Activated CD4-positive, alpha-beta T cell treated with anti-CD3 and anti-CD28 coated beads, Interleukin-2, amount 10 ng/mL, durations not matched to agents 7 days and 5 days (primary cell): ENCODE measurements around the gene SLFNL1. TPM values are rescaled to one million over a fixed set of nuclear protein-coding genes. Genes with fewer than 3 reads are reported as not detected.

ENCODE experiments used
- CTCF ChIA-PET: fragments of 350-600 bp; sonication (Branson Sonifier 250); formaldehyde crosslinking; loops from one replicate; lab custom pipeline; 2021; ENCODE audit warnings: antibody characterized with exemption; lab: Charles Lee
- POLR2A ChIA-PET: fragments of 350-600 bp; sonication (Branson Sonifier 250); formaldehyde crosslinking; loops from one replicate; lab custom pipeline; 2021; ENCODE audit warnings: antibody characterized with exemption; lab: Charles Lee
- DNase-seq: peaks from one replicate; pipeline ENCODE4 v3.0.0-alpha.2; 2020
- H3K27ac Mint-ChIP-seq: one replicate; pipeline ENCODE4 v1.8.0; 2021; ENCODE audit warnings: mild to moderate bottlenecking, moderate library complexity, mixed read lengths
- H3K27me3 Mint-ChIP-seq: one replicate; pipeline ENCODE4 v1.8.0; 2021; ENCODE audit warnings: mixed read lengths
- H3K36me3 Mint-ChIP-seq: one replicate; pipeline ENCODE4 v1.8.0; 2021; ENCODE audit warnings: low read depth, mixed read lengths
- H3K4me1 Mint-ChIP-seq: one replicate; pipeline ENCODE4 v1.8.0; 2021; ENCODE audit warnings: mixed read lengths
- H3K4me3 Mint-ChIP-seq: one replicate; pipeline ENCODE4 v1.8.0; 2021; ENCODE audit warnings: mild to moderate bottlenecking, moderate library complexity, mixed read lengths
- H3K9me3 Mint-ChIP-seq: one replicate; pipeline ENCODE4 v1.8.0; 2021; ENCODE audit warnings: mixed read lengths
- total RNA-seq, 2 experiments: library from RNA; stranded (reverse); gene quantifications; one replicate each; pipeline ENCODE4 v1.2.3, GENCODE V29; 2021

The SLFNL1 gene
- total RNA-seq, 2 experiments from 2014 or later = 0.25 to 0.56 TPM

DNA sequence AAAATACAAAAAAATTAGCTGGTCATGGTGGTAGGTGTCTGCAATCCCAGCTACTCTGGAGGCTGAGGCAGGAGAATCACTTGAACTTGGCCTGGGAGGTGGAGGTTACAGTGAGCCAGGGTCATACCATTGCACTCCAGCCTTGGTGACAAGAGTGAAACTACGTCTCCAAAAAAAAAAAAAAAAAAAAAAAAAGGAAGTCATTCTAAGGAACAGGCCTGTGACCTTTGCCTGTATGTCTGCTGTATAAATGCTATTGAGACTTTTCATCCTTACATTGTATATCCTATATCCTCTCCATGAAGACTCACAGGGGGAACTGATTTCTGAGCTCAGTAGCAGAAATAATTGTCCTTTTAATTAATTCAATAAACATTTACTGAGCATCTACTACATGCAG lies 49.6 kb downstream of the SLFNL1 start:
- peaks cover 6% of the 10 kb centered on the region for H3K4me1 Mint-ChIP-seq
- peaks cover 1% of the 10 kb centered on the region for H3K27me3 Mint-ChIP-seq
- H3K36me3 Mint-ChIP-seq = no peaks in the 10 kb centered on the region
- no peak overlapping the region for H3K4me3 Mint-ChIP-seq
- no peak overlapping the region for H3K27ac Mint-ChIP-seq
- DNase-seq = no peak
- H3K9me3 Mint-ChIP-seq = no peaks in the 10 kb centered on the region
- ChIA-PET CTCF (interaction anchor here (0.7 to 1.5 kb wide), 3 partner anchors 19 to 181 kb away, joined by 3 to 6 read pairs (median 4); no protein-coding TSS in a partner anchor), POLR2A (no interaction called here)

DNA sequence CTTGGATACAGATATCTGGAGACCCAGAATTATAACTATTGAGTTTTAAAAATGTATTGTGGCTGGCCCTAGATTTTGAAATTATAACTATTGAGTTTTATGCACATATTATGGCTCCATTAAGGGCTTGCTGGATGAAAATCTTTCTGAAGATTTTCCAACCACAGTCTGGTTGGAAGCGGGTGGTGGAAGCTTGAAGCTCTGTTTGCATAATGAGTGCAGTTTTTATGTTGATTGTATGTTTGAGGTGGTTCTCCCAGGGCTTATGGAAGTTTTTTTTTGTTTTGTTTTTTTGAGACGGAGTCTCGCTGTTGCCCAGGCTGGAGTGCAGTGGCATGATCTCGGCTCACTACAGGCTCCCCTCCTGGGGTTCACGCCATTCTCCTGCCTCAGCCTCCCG lies 52.1 kb downstream of the SLFNL1 start:
- DNase-seq = no peak
- Mint-ChIP-seq H3K4me1 (peaks cover 2% of the 10 kb centered on the region), H3K4me3 (no peak overlapping the region), H3K36me3 (no peaks in the 10 kb centered on the region), H3K27ac (no peak overlapping the region), H3K9me3 (no peaks in the 10 kb centered on the region), H3K27me3 (peaks cover 1% of the 10 kb centered on the region)
- CTCF ChIA-PET = no interaction called here
- POLR2A ChIA-PET = no interaction called here

DNA sequence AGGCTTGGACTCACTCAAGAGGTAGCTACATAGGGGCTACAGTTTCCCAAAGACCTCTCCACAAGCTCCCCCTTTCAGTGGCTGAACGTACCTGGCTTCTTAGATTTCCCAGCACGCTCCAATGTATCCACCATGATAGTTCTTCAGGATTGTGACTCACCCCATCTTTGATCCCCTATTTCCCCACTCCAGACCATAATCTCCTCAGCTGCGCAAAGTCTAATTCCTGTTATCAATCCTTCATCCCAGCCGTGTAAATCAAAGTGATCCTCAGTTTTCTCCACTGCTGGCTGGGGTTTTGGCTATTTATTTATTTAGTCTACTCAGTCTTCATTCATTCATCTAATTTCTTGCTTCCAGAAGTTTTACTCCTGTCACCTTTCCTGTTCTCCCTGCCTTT lies 55.1 kb downstream of the SLFNL1 start:
- ChIA-PET POLR2A (no interaction called here), CTCF (interaction anchor here (1.1 kb wide), 1 partner anchor 15 kb away, joined by 5 read pairs; no protein-coding TSS in a partner anchor)
- Mint-ChIP-seq H3K27me3 (peaks cover 1% of the 10 kb centered on the region), H3K4me3 (no peak overlapping the region), H3K27ac (no peak overlapping the region), H3K9me3 (no peaks in the 10 kb centered on the region), H3K36me3 (no peaks in the 10 kb centered on the region), H3K4me1 (no peaks in the 10 kb centered on the region)
- DNase-seq = no peak

Other genes starting within 250 kb of the SLFNL1 start
- gene KCNQ4, start 237.9 kb downstream of the SLFNL1 start, total RNA-seq = under 1 TPM; 0.23 to 0.52 TPM
- 1 to 10 TPM; 4.1 to 6.8 TPM for gene CITED4, start 159.4 kb downstream of the SLFNL1 start, total RNA-seq
- 10 to 100 TPM; 54.6 to 55.6 TPM for gene CTPS1, start 42.0 kb downstream of the SLFNL1 start, total RNA-seq
- 10 to 100 TPM; 24.2 to 24.7 TPM for gene SCMH1, start 220.6 kb upstream of the SLFNL1 start, total RNA-seq